H9 (cell line): ENCODE measurements around the gene RB1. TPM values are rescaled to one million over a fixed set of nuclear protein-coding genes. Genes with fewer than 3 reads are reported as not detected.

Experiments used
- DNase-seq: peaks from one replicate; pipeline ENCODE4 v3.0.0-alpha.2; 2017
- H2AFZ ChIP-seq: one replicate; pipeline ENCODE4 v1.6.1; 2013; ENCODE audit warnings: mild to moderate bottlenecking, low read length, control low read depth, moderate library complexity
- H2AK5ac ChIP-seq: 2 replicates; pipeline ENCODE4 v1.6.1; 2013; ENCODE audit warnings: low read length, control low read depth, mixed read lengths; ENCODE audit not compliant: insufficient read length
- H2BK120ac ChIP-seq: one replicate; pipeline ENCODE4 v1.6.1; 2013; ENCODE audit warnings: low read depth, mild to moderate bottlenecking, low read length, control low read depth, inconsistent platforms; ENCODE audit not compliant: poor library complexity, severe bottlenecking
- H2BK12ac ChIP-seq: 2 replicates; pipeline ENCODE4 v1.6.1; 2013; ENCODE audit warnings: low read length, control low read depth, mixed read lengths, low read depth; ENCODE audit not compliant: insufficient read length
- H2BK15ac ChIP-seq: 2 replicates; pipeline ENCODE4 v1.6.1; 2013; ENCODE audit warnings: low read depth, low read length, control low read depth
- H2BK20ac ChIP-seq: one replicate; pipeline ENCODE4 v1.6.1; 2013; ENCODE audit warnings: low read depth, mild to moderate bottlenecking, low read length, control low read depth, inconsistent platforms; ENCODE audit not compliant: poor library complexity, severe bottlenecking
- H2BK5ac ChIP-seq: 2 replicates; pipeline ENCODE4 v1.6.1; 2013; ENCODE audit warnings: low read length, control low read depth, mixed read lengths; ENCODE audit not compliant: insufficient read length
- H3K14ac ChIP-seq: 2 replicates; pipeline ENCODE4 v1.6.1; 2013; ENCODE audit warnings: low read length, control low read depth; ENCODE audit not compliant: insufficient read depth
- H3K18ac ChIP-seq: 2 replicates; pipeline ENCODE4 v1.6.1; 2013; ENCODE audit warnings: low read depth, mild to moderate bottlenecking, mixed read lengths, low read length, control low read depth; ENCODE audit not compliant: insufficient read length
- H3K23ac ChIP-seq: 2 replicates; pipeline ENCODE4 v1.6.1; 2013; ENCODE audit warnings: low read length, control low read depth, mixed read lengths, low read depth; ENCODE audit not compliant: insufficient read length
- H3K23me2 ChIP-seq: 2 replicates; pipeline ENCODE4 v1.6.1; 2013; ENCODE audit warnings: low read depth, mild to moderate bottlenecking, mixed read lengths, low read length, control low read depth; ENCODE audit not compliant: insufficient read length, poor library complexity, severe bottlenecking
- H3K27ac ChIP-seq: 2 replicates; pipeline ENCODE4 v1.5.1; 2013; ENCODE audit warnings: low read length, control low read depth, mixed read lengths, low read depth; ENCODE audit not compliant: insufficient read length
- H3K27me3 ChIP-seq: 2 replicates; pipeline ENCODE4 v1.6.1; 2013; ENCODE audit warnings: low read length, control low read depth, inconsistent platforms; ENCODE audit not compliant: insufficient read depth
- H3K4ac ChIP-seq: 2 replicates; pipeline ENCODE4 v1.6.1; 2013; ENCODE audit warnings: low read depth, mild to moderate bottlenecking, control low read depth, inconsistent platforms, low read length, moderate library complexity
- H3K4me1 ChIP-seq: 2 replicates; pipeline ENCODE4 v1.6.1; 2013; ENCODE audit warnings: low read length, control low read depth, inconsistent platforms; ENCODE audit not compliant: insufficient read depth
- H3K4me2 ChIP-seq: 2 replicates; pipeline ENCODE4 v1.6.1; 2013; ENCODE audit warnings: low read length, control low read depth, mixed read lengths; ENCODE audit not compliant: insufficient read length, insufficient read depth
- H3K56ac ChIP-seq: 2 replicates; pipeline ENCODE4 v1.6.1; 2013; ENCODE audit warnings: low read depth, mild to moderate bottlenecking, mixed read lengths, low read length, control low read depth; ENCODE audit not compliant: insufficient read length
- H3K79me1 ChIP-seq: 2 replicates; pipeline ENCODE4 v1.6.1; 2013; ENCODE audit warnings: low read depth, mild to moderate bottlenecking, moderate library complexity, low read length, control low read depth, inconsistent platforms; ENCODE audit not compliant: insufficient read depth, poor library complexity, severe bottlenecking
- H3K79me2 ChIP-seq: 2 replicates; pipeline ENCODE4 v1.6.1; 2013; ENCODE audit warnings: low read length, control low read depth, inconsistent platforms; ENCODE audit not compliant: insufficient read depth
- H3K9ac ChIP-seq: 2 replicates; pipeline ENCODE4 v1.6.1; 2013; ENCODE audit warnings: low read length, control low read depth, mixed read lengths; ENCODE audit not compliant: insufficient read length; ENCODE audit errors: extremely low read depth
- H3K9me3 ChIP-seq: one replicate; pipeline ENCODE4 v1.6.1; 2013; ENCODE audit warnings: low read depth, low read length, inconsistent platforms; ENCODE audit not compliant: control insufficient read depth
- H3T11ph ChIP-seq: one replicate; pipeline ENCODE4 v1.6.1; 2013; ENCODE audit warnings: mild to moderate bottlenecking, low read length, control low read depth, inconsistent platforms
- H4K20me1 ChIP-seq: one replicate; pipeline ENCODE4 v1.6.1; 2013; ENCODE audit not compliant: control insufficient read depth, insufficient read length, insufficient read depth
- H4K5ac ChIP-seq: 2 replicates; pipeline ENCODE4 v1.6.1; 2013; ENCODE audit warnings: low read depth, mild to moderate bottlenecking, mixed read lengths, low read length, control low read depth; ENCODE audit not compliant: insufficient read length
- H4K8ac ChIP-seq: replicated peaks from 2 replicates; pipeline ENCODE4 v1.6.1; 2013; ENCODE audit warnings: low read length, control low read depth, mixed read lengths, low read depth; ENCODE audit not compliant: insufficient read length
- H4K91ac ChIP-seq: 2 replicates; pipeline ENCODE4 v1.6.1; 2013; ENCODE audit warnings: low read depth, mild to moderate bottlenecking, moderate library complexity, mixed read lengths, low read length, control low read depth; ENCODE audit not compliant: insufficient read length
- H3K27ac Mint-ChIP-seq, 3 experiments: 2 replicates in 2 of 3; 3 replicates in 1 of 3; pipeline ENCODE4 v1.8.0; 2020 to 2021; ENCODE audit warnings: mixed read lengths in 3 of 3, mild to moderate bottlenecking in 1 of 3, moderate library complexity in 1 of 3
- H3K27me3 Mint-ChIP-seq: 2 replicates; pipeline ENCODE4 v1.8.0; 2021; ENCODE audit warnings: low read depth, mild to moderate bottlenecking, moderate library complexity, mixed read lengths
- H3K36me3 Mint-ChIP-seq, 3 experiments: 2 replicates in 2 of 3; 3 replicates in 1 of 3; pipeline ENCODE4 v1.8.0; 2020 to 2021; ENCODE audit warnings: low read depth in 3 of 3, mixed read lengths in 3 of 3; ENCODE audit not compliant: insufficient read depth in 1 of 3
- H3K4me1 Mint-ChIP-seq, 2 experiments: 2 replicates each; pipeline ENCODE4 v1.8.0; 2020; ENCODE audit warnings: mixed read lengths in 2 of 2
- H3K4me3 Mint-ChIP-seq, 2 experiments: 2 replicates in 1 of 2; 3 replicates in 1 of 2; pipeline ENCODE4 v1.8.0; 2020 to 2021; ENCODE audit warnings: mild to moderate bottlenecking in 2 of 2, mixed read lengths in 2 of 2, moderate library complexity in 1 of 2
- H3K9me3 Mint-ChIP-seq, 2 experiments: 2 replicates in 1 of 2; 3 replicates in 1 of 2; pipeline ENCODE4 v1.8.0; 2020; ENCODE audit warnings: mild to moderate bottlenecking in 2 of 2, mixed read lengths in 2 of 2, moderate library complexity in 1 of 2
- total RNA-seq: library from RNA; stranded (reverse); gene quantifications from 2 replicates; pipeline ENCODE4 v1.2.1, GENCODE V29; 2021
- TF ChIP-seq, protein P1 (sequence below): fragments of 200-600 bp; sonication (generic); conservative IDR thresholded peaks from 3 replicates; pipeline ENCODE4 v1.8.0; 2021; ENCODE audit warnings: antibody characterized with exemption, mild to moderate bottlenecking

RB1 gene
- total RNA-seq, 1 experiment from 2014 or later, result 20.5 TPM

DNA sequence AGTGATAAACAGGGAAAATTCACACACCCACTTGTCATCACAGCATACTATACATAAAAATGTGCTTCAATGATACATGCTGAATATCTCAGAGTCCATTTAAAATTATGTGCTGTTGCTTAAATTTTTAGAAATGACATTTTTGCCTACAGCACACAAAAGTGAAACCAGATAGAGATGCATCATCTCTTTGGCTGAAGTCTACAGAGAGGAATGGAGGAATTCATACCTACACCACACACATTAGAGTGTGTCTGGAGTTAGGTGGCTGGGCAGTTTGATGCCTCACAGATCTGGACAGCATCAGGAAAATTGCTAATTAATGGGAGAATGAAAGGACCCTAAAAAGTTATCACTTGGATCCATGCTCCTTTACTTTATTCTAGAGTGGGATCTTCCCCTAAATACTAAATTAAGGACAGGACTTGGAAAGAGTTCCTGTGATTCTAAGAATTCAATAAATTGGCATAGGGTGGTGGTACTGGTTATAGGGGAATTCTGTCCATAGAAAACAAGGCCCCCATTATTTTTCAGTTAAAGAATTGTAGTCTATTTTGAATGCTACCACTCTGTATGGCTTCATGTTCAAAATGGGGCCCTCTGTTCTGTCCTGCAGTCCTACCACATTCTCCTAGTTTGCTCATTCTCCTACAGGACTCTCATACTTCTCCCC lies 188.0 kb downstream of the RB1 start:
- Histone ChIP-seq H2AK5ac (no peak overlapping the region), H3K18ac (no peak overlapping the region), H2BK20ac (no peak overlapping the region), H3K14ac (no peak overlapping the region), H3K27ac (no peak overlapping the region), H3K79me2 (no peaks in the 10 kb centered on the region), H3K9ac (no peak overlapping the region), H2AFZ (no peak overlapping the region), H2BK5ac (no peak overlapping the region), H3K56ac (no peak overlapping the region), H3K9me3 (no peaks in the 10 kb centered on the region), H2BK12ac (no peak overlapping the region), H4K8ac (no peak overlapping the region), H3K27me3 (no peaks in the 10 kb centered on the region), H2BK120ac (no peak overlapping the region), H3K4ac (no peak overlapping the region), H2BK15ac (no peak overlapping the region), H3K23me2 (no peaks in the 10 kb centered on the region), H3T11ph (no peak overlapping the region), H3K4me1 (no peaks in the 10 kb centered on the region; the same call in 1 of the 2 replicates), H4K20me1 (no peaks in the 10 kb centered on the region), H4K5ac (no peak overlapping the region), H3K23ac (no peak overlapping the region), H3K4me2 (no peak overlapping the region), H3K79me1 (no peaks in the 10 kb centered on the region), H4K91ac (no peak overlapping the region)
- H3K4me3 Mint-ChIP-seq, result no peak overlapping the region
- H3K36me3 Mint-ChIP-seq, result peaks cover 15 to 30% (median 18%) of the 10 kb centered on the region in 3 experiments; a peak in 6 of 7 replicates
- no peaks in the 10 kb centered on the region for H3K27me3 Mint-ChIP-seq
- H3K27ac Mint-ChIP-seq, result no peak overlapping the region
- peaks cover 2 to 7% of the 10 kb centered on the region in 2 experiments; a peak in 4 of 5 replicates for H3K9me3 Mint-ChIP-seq
- peaks cover 0 to 6% of the 10 kb centered on the region in 2 experiments for H3K4me1 Mint-ChIP-seq
- no peak for DNase-seq
- TF ChIP-seq, protein P1, sequence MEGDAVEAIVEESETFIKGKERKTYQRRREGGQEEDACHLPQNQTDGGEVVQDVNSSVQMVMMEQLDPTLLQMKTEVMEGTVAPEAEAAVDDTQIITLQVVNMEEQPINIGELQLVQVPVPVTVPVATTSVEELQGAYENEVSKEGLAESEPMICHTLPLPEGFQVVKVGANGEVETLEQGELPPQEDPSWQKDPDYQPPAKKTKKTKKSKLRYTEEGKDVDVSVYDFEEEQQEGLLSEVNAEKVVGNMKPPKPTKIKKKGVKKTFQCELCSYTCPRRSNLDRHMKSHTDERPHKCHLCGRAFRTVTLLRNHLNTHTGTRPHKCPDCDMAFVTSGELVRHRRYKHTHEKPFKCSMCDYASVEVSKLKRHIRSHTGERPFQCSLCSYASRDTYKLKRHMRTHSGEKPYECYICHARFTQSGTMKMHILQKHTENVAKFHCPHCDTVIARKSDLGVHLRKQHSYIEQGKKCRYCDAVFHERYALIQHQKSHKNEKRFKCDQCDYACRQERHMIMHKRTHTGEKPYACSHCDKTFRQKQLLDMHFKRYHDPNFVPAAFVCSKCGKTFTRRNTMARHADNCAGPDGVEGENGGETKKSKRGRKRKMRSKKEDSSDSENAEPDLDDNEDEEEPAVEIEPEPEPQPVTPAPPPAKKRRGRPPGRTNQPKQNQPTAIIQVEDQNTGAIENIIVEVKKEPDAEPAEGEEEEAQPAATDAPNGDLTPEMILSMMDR, result no peak
